ENCODE data around the gene PRUNE2. TPM values are rescaled to one million over a fixed set of nuclear protein-coding genes. Genes with fewer than 3 reads are reported as not detected.

The PRUNE2 gene
- total RNA-seq, 5 donors from 2014 or later (not counting 1 experiment from before 2014, with no cell fraction given): 0.20 to 0.76 (median 0.45) TPM

DNA sequence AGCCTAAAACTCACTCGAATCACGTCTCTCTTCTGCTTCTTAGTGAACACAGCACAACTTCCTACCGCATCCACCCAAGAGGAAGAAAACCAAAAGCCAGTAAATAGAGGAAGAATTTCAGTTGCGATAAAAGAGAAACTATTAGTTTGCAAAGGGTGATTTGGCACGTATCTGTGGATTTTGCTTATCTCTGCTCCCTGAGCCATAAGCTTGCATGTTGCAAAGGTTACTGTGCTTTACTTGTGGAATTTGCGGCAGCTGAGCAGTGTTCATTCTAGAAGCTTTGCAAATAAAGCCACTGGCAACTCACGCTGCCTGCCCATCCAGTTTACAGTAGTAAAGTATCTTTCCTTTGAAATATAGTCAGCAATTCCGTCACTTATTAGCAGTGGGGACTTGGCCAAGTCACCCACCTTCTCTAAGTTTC lies 290.7 kb downstream of the PRUNE2 start:
- no peak overlapping the region for H3K27ac ChIP-seq (ENCODE audit: low read length)
- CTCF ChIA-PET: no interaction called here
- Mint-ChIP-seq H3K9me3 (no peaks in the 10 kb centered on the region), H3K4me3 (peak overlapping the region in 1 of 3 donors; percentile 4), H3K4me1 (peaks cover 5 to 10% (median 9%) of the 10 kb centered on the region in 3 donors), H3K27me3 (peaks cover 9 to 20% of the 10 kb centered on the region in 2 donors), H3K36me3 (no peaks in the 10 kb centered on the region), H3K27ac (no peak overlapping the region)
- no peaks in the 10 kb centered on the region for H3K27me3 ChIP-seq (replicated peaks in 1 of 2; ENCODE audit: control insufficient read depth in 2 of 2, extremely low read depth in 1 of 2, insufficient read depth in 2 of 2, low read length in 1 of 2)
- POLR2A ChIA-PET: no interaction called here
- ATAC-seq (replicated peaks in 1 of 4): no peak
- no peaks in the 10 kb centered on the region for H3K9me3 ChIP-seq
- H3K4me3 ChIP-seq (ENCODE audit: control insufficient read depth in 1 of 2, extremely low read depth in 1 of 2, low read length in 1 of 2): peak overlapping the region in 1 of 2 donors; percentile 33
- H3K36me3 ChIP-seq (ENCODE audit: control insufficient read depth in 2 of 2, extremely low read depth in 1 of 2, insufficient read depth in 1 of 2, low read length in 1 of 2): no peaks in the 10 kb centered on the region
- whole genome bisulfite sequencing (ENCODE audit: insufficient coverage): 33% methylated on average over 2 of the region's 8 CpGs
- H3K4me1 ChIP-seq (ENCODE audit: control insufficient read depth in 1 of 2, extremely low read depth in 1 of 2, insufficient read depth in 2 of 2, low read length in 2 of 2): peaks cover 0 to 3% of the 10 kb centered on the region in 2 experiments
- no peak for DNase-seq

DNA sequence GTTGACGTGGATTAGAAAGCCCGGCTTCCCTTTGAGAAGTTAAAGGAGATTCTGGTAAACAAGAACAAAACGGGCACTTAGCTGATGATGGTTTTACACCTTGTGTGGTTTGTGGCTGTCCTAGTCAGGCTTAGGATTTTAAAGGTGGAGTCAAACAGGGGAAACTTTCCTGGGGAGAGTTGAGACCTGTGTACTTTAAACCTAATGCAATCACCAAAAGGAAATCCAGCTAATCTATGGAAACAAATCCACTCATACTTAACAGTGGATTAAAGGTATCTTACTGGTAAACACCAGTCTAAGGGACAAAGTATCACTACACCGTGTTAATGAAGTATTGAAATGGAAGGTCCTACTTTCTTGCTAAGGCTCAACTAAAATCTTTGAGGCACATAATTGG lies 291.9 kb downstream of the PRUNE2 start:
- ChIA-PET POLR2A (no interaction called here), CTCF (no interaction called here)
- DNase-seq: no peak
- Mint-ChIP-seq H3K27ac (no peak overlapping the region), H3K4me3 (no peak overlapping the region), H3K36me3 (no peaks in the 10 kb centered on the region), H3K27me3 (peaks cover 9 to 19% of the 10 kb centered on the region in 2 donors), H3K9me3 (no peaks in the 10 kb centered on the region), H3K4me1 (peaks cover 5 to 10% (median 9%) of the 10 kb centered on the region in 3 donors)
- H3K27me3 ChIP-seq (replicated peaks in 1 of 2; ENCODE audit: control insufficient read depth in 2 of 2, extremely low read depth in 1 of 2, insufficient read depth in 2 of 2, low read length in 1 of 2): peaks cover 0 to 3% of the 10 kb centered on the region in 2 experiments
- peaks cover 0 to 3% of the 10 kb centered on the region in 2 experiments for H3K4me1 ChIP-seq (ENCODE audit: control insufficient read depth in 1 of 2, extremely low read depth in 1 of 2, insufficient read depth in 2 of 2, low read length in 2 of 2)
- H3K9me3 ChIP-seq: no peaks in the 10 kb centered on the region
- no peak overlapping the region for H3K4me3 ChIP-seq (ENCODE audit: control insufficient read depth in 1 of 2, extremely low read depth in 1 of 2, low read length in 1 of 2)
- WGBS (ENCODE audit: insufficient coverage): no CpG with 5 or more reads among the region's 4 CpGs
- no peaks in the 10 kb centered on the region for H3K36me3 ChIP-seq (ENCODE audit: control insufficient read depth in 2 of 2, extremely low read depth in 1 of 2, insufficient read depth in 1 of 2, low read length in 1 of 2)
- no peak for ATAC-seq (replicated peaks in 1 of 4)
- no peak overlapping the region for H3K27ac ChIP-seq (ENCODE audit: low read length)

DNA sequence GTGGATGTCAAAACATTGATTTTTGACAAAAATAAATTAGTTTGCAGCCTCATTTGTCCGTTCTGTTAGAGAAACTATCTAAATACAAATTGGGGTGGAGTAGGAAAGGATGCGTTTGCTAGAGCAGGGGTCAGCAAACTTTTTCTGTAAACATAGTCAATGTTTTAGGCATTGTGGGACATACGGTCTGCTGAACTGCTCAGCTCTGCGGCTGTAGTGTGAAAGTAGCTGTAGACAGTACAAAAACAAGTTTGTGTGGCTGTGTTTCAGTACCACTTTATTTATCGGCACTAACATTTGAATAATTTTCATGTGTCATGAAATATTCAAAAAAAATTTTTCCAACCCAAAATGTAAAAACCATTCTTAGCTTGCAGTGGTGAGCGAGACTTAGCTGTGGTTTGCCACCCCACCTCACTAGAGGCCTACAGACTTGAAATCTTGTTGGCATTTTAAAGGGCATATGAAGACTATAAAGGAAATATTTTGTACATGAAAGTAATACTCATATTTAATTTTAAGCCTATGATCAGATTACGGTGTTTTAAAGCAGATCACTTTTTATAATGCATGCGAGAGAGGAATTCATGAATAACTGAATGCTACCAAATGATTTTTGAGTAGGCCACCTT lies 292.6 kb downstream of the PRUNE2 start:
- Mint-ChIP-seq H3K4me3 (no peak overlapping the region), H3K36me3 (no peaks in the 10 kb centered on the region), H3K27me3 (peaks cover 6 to 13% of the 10 kb centered on the region in 2 donors), H3K9me3 (no peaks in the 10 kb centered on the region), H3K4me1 (peaks cover 5 to 10% (median 9%) of the 10 kb centered on the region in 3 donors), H3K27ac (no peak overlapping the region)
- DNase-seq (no peak), ATAC-seq (replicated peaks in 1 of 4) (no peak)
- Histone ChIP-seq H3K4me1 (ENCODE audit: control insufficient read depth in 1 of 2, extremely low read depth in 1 of 2, insufficient read depth in 2 of 2, low read length in 2 of 2) (peaks cover 0 to 3% of the 10 kb centered on the region in 2 experiments), H3K4me3 (ENCODE audit: control insufficient read depth in 1 of 2, extremely low read depth in 1 of 2, low read length in 1 of 2) (no peak overlapping the region), H3K27me3 (replicated peaks in 1 of 2; ENCODE audit: control insufficient read depth in 2 of 2, extremely low read depth in 1 of 2, insufficient read depth in 2 of 2, low read length in 1 of 2) (peaks cover 0 to 3% of the 10 kb centered on the region in 2 experiments), H3K36me3 (ENCODE audit: control insufficient read depth in 2 of 2, extremely low read depth in 1 of 2, insufficient read depth in 1 of 2, low read length in 1 of 2) (no peaks in the 10 kb centered on the region), H3K9me3 (no peaks in the 10 kb centered on the region), H3K27ac (ENCODE audit: low read length) (no peak overlapping the region)
- WGBS (ENCODE audit: insufficient coverage): 95% methylated on average over 3 of the region's 8 CpGs
- ChIA-PET POLR2A (no interaction called here), CTCF (interaction anchor here in 1 of 2 donors (0.6 to 0.7 kb wide), 2 partner anchors 14 to 16 kb away, joined by 3 to 4 read pairs; no protein-coding TSS in a partner anchor)

DNA sequence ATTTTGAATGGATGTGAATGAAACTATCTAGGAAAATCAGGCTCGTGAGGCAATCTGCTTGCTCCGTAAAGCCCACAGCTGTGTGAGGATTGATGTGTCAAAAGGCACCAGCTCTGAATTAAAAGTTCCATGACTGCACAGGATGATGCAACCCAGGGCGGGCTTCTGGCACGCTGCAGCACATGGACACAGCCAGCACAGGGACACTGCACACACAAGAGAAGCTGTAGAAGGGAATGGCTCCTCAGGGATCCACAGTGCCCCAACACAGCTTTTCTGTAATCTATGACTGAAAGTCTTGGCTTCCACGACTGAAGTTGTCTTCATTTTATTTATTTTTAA lies 295.9 kb downstream of the PRUNE2 start:
- CTCF ChIA-PET: no interaction called here
- H3K9me3 ChIP-seq: no peaks in the 10 kb centered on the region
- H3K27me3 ChIP-seq (replicated peaks in 1 of 2; ENCODE audit: control insufficient read depth in 2 of 2, extremely low read depth in 1 of 2, insufficient read depth in 2 of 2, low read length in 1 of 2): peaks cover 0 to 3% of the 10 kb centered on the region in 2 experiments
- H3K27ac ChIP-seq (ENCODE audit: low read length): no peak overlapping the region
- Mint-ChIP-seq H3K27ac (no peak overlapping the region), H3K4me3 (no peak overlapping the region), H3K4me1 (peaks cover 2 to 4% (median 3%) of the 10 kb centered on the region in 3 donors), H3K27me3 (peaks cover 3 to 6% of the 10 kb centered on the region in 2 donors), H3K9me3 (no peaks in the 10 kb centered on the region), H3K36me3 (no peaks in the 10 kb centered on the region)
- no peaks in the 10 kb centered on the region for H3K36me3 ChIP-seq (ENCODE audit: control insufficient read depth in 2 of 2, extremely low read depth in 1 of 2, insufficient read depth in 1 of 2, low read length in 1 of 2)
- DNase-seq (no peak), ATAC-seq (replicated peaks in 1 of 4) (no peak)
- POLR2A ChIA-PET: no interaction called here
- WGBS (ENCODE audit: insufficient coverage): 88% methylated on average over 4 of the region's 5 CpGs
- no peak overlapping the region for H3K4me3 ChIP-seq (ENCODE audit: control insufficient read depth in 1 of 2, extremely low read depth in 1 of 2, low read length in 1 of 2)
- no peaks in the 10 kb centered on the region for H3K4me1 ChIP-seq (ENCODE audit: control insufficient read depth in 1 of 2, extremely low read depth in 1 of 2, insufficient read depth in 2 of 2, low read length in 2 of 2)

DNA sequence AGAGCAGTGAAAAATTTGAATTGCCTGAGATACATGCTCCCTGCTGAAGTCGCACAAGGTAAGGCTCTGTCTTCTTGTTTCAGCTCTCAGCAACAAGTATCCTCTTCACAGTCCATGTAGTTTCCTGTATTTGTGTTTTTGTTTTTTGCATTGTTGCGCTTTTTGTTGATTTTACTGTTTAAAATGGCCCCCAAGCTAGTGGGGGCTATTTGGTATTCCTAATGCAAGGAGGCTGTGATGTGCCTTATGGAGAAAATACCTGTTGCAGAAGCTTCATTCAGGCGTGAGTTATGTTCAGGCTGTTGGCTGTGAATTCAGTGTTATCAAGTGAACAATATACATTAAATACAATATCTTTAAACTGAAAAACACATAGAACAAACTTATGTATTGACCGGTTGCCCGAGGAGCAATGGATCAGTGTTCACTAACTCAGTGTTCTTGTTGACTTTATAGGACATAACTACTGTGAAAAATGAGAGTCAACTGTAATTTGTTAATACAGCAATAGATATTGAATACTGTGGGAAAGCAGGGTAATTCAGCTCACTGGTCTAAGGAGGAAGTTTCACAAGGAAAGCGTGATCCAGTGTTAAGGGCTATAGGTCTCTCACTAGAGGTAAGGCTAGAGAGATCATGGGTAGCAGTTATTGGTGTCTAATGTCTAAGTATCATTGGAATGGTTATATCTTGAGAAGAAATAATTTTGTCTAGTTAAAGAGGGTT lies 296.5 kb downstream of the PRUNE2 start:
- H3K9me3 ChIP-seq: no peaks in the 10 kb centered on the region
- peaks cover 3 to 4% of the 10 kb centered on the region in 2 donors for H3K27me3 Mint-ChIP-seq
- 100% methylated on average over 1 of the region's 6 CpGs for WGBS (ENCODE audit: insufficient coverage)
- peaks cover 0 to 3% of the 10 kb centered on the region in 2 experiments for H3K27me3 ChIP-seq (replicated peaks in 1 of 2; ENCODE audit: control insufficient read depth in 2 of 2, extremely low read depth in 1 of 2, insufficient read depth in 2 of 2, low read length in 1 of 2)
- no peak overlapping the region for H3K27ac ChIP-seq (ENCODE audit: low read length)
- POLR2A ChIA-PET: no interaction called here
- no peaks in the 10 kb centered on the region for H3K36me3 Mint-ChIP-seq
- no peak overlapping the region for H3K4me3 ChIP-seq (ENCODE audit: control insufficient read depth in 1 of 2, extremely low read depth in 1 of 2, low read length in 1 of 2)
- no peaks in the 10 kb centered on the region for H3K4me1 ChIP-seq (ENCODE audit: control insufficient read depth in 1 of 2, extremely low read depth in 1 of 2, insufficient read depth in 2 of 2, low read length in 2 of 2)
- no peak overlapping the region for H3K27ac Mint-ChIP-seq
- no peak overlapping the region for H3K4me3 Mint-ChIP-seq
- H3K36me3 ChIP-seq (ENCODE audit: control insufficient read depth in 2 of 2, extremely low read depth in 1 of 2, insufficient read depth in 1 of 2, low read length in 1 of 2): no peaks in the 10 kb centered on the region
- DNase-seq: no peak
- no peaks in the 10 kb centered on the region for H3K4me1 Mint-ChIP-seq
- no peaks in the 10 kb centered on the region for H3K9me3 Mint-ChIP-seq
- CTCF ChIA-PET: no interaction called here
- ATAC-seq (replicated peaks in 1 of 4): no peak

DNA sequence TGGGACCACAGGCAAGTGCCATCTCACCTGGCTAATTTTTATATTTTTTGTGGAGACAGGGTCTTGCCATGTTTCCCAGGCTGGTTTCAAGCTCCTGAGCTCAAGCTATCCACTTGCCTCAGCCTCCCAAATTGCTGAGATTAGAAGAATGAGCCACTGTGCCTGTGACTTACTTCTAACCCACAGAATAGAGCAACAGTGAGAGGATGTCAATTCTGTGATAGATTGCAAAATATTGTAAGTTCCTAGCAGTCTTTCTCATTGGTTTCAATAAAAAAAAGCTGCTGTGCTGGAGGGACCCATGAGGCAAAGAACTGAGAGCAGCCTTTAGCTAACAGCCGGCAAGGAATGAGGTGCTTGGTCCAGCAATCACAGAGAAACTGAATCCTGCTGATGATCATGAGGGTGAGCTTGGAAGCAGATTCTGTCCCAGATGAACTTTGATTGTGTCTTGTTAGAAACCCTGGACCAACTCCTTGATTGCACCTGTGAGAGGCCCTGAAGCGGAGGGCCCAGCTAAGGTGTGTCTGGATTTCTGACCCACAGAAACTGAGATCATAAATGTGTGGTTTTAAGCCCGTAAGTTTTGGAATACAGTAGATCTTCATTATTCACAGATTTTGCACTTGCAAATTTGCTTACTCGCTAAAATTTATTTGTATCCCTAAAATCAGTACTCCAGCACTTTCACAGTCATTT lies 297.2 kb downstream of the PRUNE2 start:
- Histone ChIP-seq H3K27me3 (replicated peaks in 1 of 2; ENCODE audit: control insufficient read depth in 2 of 2, extremely low read depth in 1 of 2, insufficient read depth in 2 of 2, low read length in 1 of 2) (peaks cover 0 to 3% of the 10 kb centered on the region in 2 experiments), H3K27ac (ENCODE audit: low read length) (no peak overlapping the region), H3K4me1 (ENCODE audit: control insufficient read depth in 1 of 2, extremely low read depth in 1 of 2, insufficient read depth in 2 of 2, low read length in 2 of 2) (no peaks in the 10 kb centered on the region), H3K9me3 (no peaks in the 10 kb centered on the region), H3K4me3 (ENCODE audit: control insufficient read depth in 1 of 2, extremely low read depth in 1 of 2, low read length in 1 of 2) (no peak overlapping the region), H3K36me3 (ENCODE audit: control insufficient read depth in 2 of 2, extremely low read depth in 1 of 2, insufficient read depth in 1 of 2, low read length in 1 of 2) (no peaks in the 10 kb centered on the region)
- H3K9me3 Mint-ChIP-seq: no peaks in the 10 kb centered on the region
- no peak for DNase-seq
- 100% methylated on average over 1 of the region's 4 CpGs for WGBS (ENCODE audit: insufficient coverage)
- ChIA-PET POLR2A (no interaction called here), CTCF (interaction anchor here in 1 of 2 donors (0.7 kb wide), 1 partner anchor 57 kb away, joined by 3 read pairs; no protein-coding TSS in a partner anchor)
- no peak overlapping the region for H3K4me3 Mint-ChIP-seq
- no peak for ATAC-seq (replicated peaks in 1 of 4)
- no peak overlapping the region for H3K27ac Mint-ChIP-seq
- no peaks in the 10 kb centered on the region for H3K36me3 Mint-ChIP-seq
- no peaks in the 10 kb centered on the region for H3K4me1 Mint-ChIP-seq
- peaks cover 3 to 4% of the 10 kb centered on the region in 2 donors for H3K27me3 Mint-ChIP-seq

All from T-cell (primary cell).